ENCODE data around the gene TIGD1. TPM values are rescaled to one million over a fixed set of nuclear protein-coding genes. Genes with fewer than 3 reads are reported as not detected.

The TIGD1 gene
- total and polyA plus RNA-seq, 8 donors = 3.7 to 12.4 (median 10.9) TPM

DNA sequence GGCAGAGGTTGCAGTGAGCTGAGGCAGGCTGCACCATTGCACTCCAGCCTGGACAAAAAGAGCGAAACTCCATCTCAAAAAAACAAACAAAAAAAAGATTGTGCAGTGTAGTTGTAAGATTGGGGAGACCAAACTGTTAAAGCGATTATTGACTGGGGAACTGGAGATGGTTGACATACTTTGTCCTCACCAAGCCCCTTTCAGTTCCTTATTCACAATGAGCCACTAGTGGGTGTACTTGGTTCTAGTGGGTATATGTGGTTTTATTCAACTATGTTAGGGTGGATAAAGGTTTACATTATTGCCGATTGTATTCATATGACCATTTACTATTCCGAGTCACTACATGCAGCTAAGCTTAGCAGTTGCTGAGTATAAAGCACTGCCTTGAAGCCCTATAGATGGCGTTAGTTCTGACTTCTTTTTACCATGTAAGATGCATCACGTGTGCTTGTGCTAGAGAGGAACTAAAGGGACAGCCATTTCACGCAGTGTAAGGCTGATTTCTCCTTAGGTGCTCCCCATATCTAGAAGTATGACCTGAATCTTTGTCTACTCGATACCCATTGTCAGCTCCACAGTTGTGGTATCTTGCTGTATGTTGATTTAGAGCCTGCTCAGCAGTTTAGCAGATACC, 12.3 kb upstream of the TIGD1 start:
- H3K36me3 ChIP-seq = peaks cover 0 to 95% of the 10 kb centered on the region in 2 donors
- no peak for ATAC-seq

GRCh38 chr2:232556426-232556825, 6.1 kb upstream of the TIGD1 start:
- ATAC-seq = no peak
- H3K4me1 ChIP-seq = peaks cover 6 to 35% of the 10 kb centered on the region in 2 donors
- H3K27me3 ChIP-seq = no peaks in the 10 kb centered on the region
- H3K9me3 ChIP-seq = no peaks in the 10 kb centered on the region
- no peak overlapping the region for H3K27ac ChIP-seq
- TF ChIP-seq, protein P1, sequence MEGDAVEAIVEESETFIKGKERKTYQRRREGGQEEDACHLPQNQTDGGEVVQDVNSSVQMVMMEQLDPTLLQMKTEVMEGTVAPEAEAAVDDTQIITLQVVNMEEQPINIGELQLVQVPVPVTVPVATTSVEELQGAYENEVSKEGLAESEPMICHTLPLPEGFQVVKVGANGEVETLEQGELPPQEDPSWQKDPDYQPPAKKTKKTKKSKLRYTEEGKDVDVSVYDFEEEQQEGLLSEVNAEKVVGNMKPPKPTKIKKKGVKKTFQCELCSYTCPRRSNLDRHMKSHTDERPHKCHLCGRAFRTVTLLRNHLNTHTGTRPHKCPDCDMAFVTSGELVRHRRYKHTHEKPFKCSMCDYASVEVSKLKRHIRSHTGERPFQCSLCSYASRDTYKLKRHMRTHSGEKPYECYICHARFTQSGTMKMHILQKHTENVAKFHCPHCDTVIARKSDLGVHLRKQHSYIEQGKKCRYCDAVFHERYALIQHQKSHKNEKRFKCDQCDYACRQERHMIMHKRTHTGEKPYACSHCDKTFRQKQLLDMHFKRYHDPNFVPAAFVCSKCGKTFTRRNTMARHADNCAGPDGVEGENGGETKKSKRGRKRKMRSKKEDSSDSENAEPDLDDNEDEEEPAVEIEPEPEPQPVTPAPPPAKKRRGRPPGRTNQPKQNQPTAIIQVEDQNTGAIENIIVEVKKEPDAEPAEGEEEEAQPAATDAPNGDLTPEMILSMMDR (IDR thresholded peaks at IDR 0.05) = no peak
- no peak overlapping the region for H3K4me3 ChIP-seq
- H3K36me3 ChIP-seq = peaks cover 0 to 57% of the 10 kb centered on the region in 2 donors
- intact Hi-C loops (cut with DNase I) = no loop called here
- DNase-seq = no peak

More for the DNA sequence above, 12.3 kb upstream of the TIGD1 start:
- H3K27me3 ChIP-seq = no peaks in the 10 kb centered on the region
- intact Hi-C loops (cut with DNase I) = no loop called here
- TF ChIP-seq, protein P1 (IDR thresholded peaks at IDR 0.05) = no peak
- H3K27ac ChIP-seq = no peak overlapping the region
- no peak overlapping the region for H3K4me3 ChIP-seq
- no peaks in the 10 kb centered on the region for H3K9me3 ChIP-seq
- H3K4me1 ChIP-seq = peaks cover 0 to under 1% of the 10 kb centered on the region in 2 donors
- DNase-seq = no peak

GRCh38 chr2:232551776-232552175, 1.4 kb upstream of the TIGD1 start:
- peak overlapping the region; percentile 98 to 99 for H3K27ac ChIP-seq
- intact Hi-C loops (cut with DNase I) = no loop called here
- no peak for ATAC-seq
- H3K4me3 ChIP-seq = peak overlapping the region; percentile 77 to 87
- peaks cover 9 to 46% of the 10 kb centered on the region in 2 donors for H3K4me1 ChIP-seq
- no peaks in the 10 kb centered on the region for H3K27me3 ChIP-seq
- no peaks in the 10 kb centered on the region for H3K9me3 ChIP-seq
- DNase-seq = no peak
- peaks cover 0 to 15% of the 10 kb centered on the region in 2 donors for H3K36me3 ChIP-seq
- TF ChIP-seq, protein P1 (IDR thresholded peaks at IDR 0.05) = no peak

DNA sequence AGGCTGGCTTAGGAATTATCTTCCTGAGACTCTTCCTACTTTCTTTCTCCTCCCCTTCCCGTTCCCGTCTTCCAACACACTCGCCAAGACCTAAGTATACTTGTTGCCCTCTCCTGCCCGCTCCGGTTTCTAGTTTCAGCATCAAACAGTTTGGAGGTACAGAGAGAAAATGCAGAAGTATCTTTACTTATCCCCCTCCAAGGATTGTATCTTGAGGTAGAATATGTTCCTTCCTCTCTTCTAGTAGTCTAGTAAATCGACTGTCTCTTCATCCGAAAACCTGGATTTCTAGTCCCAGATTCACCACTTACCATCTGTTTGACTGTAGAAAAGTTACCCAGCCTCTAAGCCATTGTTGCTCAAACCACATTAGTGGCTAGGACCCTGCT, 887 bp upstream of the TIGD1 start:
- intact Hi-C loops (cut with DNase I) = no loop called here
- TF ChIP-seq, protein P1 (IDR thresholded peaks at IDR 0.05) = no peak
- ATAC-seq = peak; percentile 24
- Histone ChIP-seq H3K36me3 (peaks cover 0 to 9% of the 10 kb centered on the region in 2 donors), H3K9me3 (no peaks in the 10 kb centered on the region), H3K27ac (peak overlapping the region; percentile 98 to 99), H3K4me1 (peaks cover 9 to 48% of the 10 kb centered on the region in 2 donors), H3K4me3 (peak overlapping the region; percentile 77 to 87), H3K27me3 (no peaks in the 10 kb centered on the region)
- DNase-seq = no peak

- DNase-seq = no peak
- no peak for ATAC-seq
- no peaks in the 10 kb centered on the region for H3K9me3 ChIP-seq
- H3K27me3 ChIP-seq = no peaks in the 10 kb centered on the region
- H3K27ac ChIP-seq = peak overlapping the region; percentile 98 to 99
- TF ChIP-seq, protein P1 (IDR thresholded peaks at IDR 0.05) = no peak
- H3K36me3 ChIP-seq = peaks cover 0 to 8% of the 10 kb centered on the region in 2 donors
- peak overlapping the region; percentile 77 to 87 for H3K4me3 ChIP-seq
- intact Hi-C loops (cut with DNase I) = no loop called here
- peaks cover 9 to 54% of the 10 kb centered on the region in 2 donors for H3K4me1 ChIP-seq
These were observed 553 bp downstream of the TIGD1 start for GRCh38 chr2:232549655-232550353.

All from left lung (tissue), 10 donors.